Lower leg skin (tissue), 3 donors: Measurements from ENCODE around the gene EFL1.

Source experiments
- CTCF ChIP-seq, 3 donors: fragments of 450-650 bp; IDR thresholded peaks; one replicate each; pipeline ENCODE4 v1.5.1; 2016; ENCODE audit warnings: antibody characterized with exemption in 3 of 3, mild to moderate bottlenecking in 3 of 3, moderate library complexity in 2 of 3
- POLR2A ChIP-seq, 2 donors: fragments of 450-650 bp; IDR thresholded peaks; one replicate each; pipeline ENCODE4 v1.6.1; 2016 to 2017; ENCODE audit warnings: antibody characterized with exemption in 2 of 2, mild to moderate bottlenecking in 1 of 2, moderate library complexity in 1 of 2

GRCh38 chr15:82124331-82125263, 137.9 kb downstream of the EFL1 start:
- no peak for TF ChIP-seq CTCF (IDR thresholded peaks at IDR 0.05)
- no peak for TF ChIP-seq POLR2A (IDR thresholded peaks at IDR 0.05)
